ENCODE results near the gene TRPV6. TPM values are rescaled to one million over a fixed set of nuclear protein-coding genes. Genes with fewer than 3 reads are reported as not detected.

The TRPV6 gene
- total RNA-seq, 1 donor from 2014 or later: not detected

DNA sequence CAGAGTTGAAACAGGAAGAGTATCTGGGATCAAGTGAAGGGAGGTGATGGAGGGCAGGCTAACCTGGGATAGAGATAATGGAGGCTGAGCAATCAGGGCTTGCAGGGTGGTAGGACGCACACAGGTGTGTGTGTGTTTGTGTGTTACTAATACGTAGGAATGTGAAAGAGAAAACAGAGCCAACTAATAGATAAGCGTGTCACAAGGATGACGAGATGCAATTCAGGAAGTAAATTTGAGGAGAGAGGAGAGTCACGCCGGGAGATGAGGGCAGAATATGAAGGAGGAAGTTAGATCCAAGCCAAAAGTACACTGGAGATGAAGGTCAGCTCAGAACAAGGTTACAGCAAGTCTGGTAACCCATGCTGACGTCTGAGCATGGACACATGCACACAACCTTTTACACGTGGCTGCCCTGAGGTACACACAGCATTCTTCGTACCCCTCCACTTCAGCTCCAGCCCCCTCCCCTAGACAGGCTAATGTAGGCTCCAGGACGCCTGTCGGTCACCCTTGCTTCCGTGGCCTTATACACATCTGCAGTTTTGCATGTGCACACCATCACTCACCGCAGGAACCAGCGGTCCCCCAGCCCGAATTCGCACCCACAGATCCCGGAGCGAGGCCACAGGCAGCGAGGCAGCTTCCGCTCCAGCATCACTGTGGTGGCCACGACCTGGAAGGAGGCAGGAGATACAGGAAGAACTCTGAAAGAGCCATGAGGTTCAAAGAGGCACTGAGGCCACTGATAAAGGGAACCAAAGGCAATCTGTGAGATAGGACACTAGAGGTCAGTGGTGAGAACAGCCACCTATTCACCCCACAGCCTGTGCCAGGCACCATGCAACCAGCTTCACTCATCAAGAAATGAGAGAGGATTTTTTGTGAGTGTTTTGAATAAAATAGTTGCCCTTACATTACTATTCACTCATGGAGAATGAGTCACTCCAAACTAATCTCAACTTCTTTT, 23.7 kb upstream of the TRPV6 start:
- intact Hi-C loops (cut with micrococcal nuclease): no loop called here

DNA sequence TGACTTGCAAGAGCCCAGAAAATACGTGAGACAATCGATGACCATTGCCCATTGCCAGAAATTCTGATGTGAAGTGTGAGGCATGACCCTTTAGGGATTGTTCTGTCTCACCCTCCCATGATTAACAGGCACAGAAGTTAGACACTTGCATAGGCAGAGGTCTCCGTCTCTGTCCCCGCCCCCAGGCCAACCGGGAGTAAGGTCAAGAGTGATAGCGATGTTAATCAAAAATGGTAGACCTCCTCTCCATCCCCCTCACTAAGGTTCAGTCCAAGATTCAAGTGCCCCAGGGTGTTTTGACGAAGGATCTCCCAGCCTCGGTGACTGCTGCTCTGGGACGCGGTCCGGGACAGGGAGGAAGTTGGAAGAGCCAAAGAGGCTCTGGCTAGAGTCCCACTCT, 22.7 kb upstream of the TRPV6 start:
- intact Hi-C loops (cut with micrococcal nuclease): no loop called here

DNA sequence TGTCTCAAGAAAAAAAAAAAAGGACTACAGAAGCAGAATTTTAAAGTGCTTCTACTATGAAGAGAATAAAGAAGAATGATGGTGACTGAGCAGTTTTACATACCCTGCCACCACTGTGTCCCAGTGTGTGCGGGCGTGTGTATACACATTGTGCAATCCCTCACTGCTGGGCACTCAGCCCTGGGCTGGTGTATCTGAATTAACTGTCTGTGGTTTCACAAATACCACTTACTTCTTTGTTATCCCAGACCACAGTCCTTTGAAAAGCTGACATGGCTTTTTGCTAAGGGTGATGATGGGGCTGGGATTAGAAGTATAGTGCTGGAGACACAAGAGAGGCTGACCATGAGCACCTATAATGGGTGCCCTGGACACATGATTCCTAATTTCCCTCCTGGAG, 21.1 kb upstream of the TRPV6 start:
- intact Hi-C loops (cut with micrococcal nuclease): no loop called here

DNA sequence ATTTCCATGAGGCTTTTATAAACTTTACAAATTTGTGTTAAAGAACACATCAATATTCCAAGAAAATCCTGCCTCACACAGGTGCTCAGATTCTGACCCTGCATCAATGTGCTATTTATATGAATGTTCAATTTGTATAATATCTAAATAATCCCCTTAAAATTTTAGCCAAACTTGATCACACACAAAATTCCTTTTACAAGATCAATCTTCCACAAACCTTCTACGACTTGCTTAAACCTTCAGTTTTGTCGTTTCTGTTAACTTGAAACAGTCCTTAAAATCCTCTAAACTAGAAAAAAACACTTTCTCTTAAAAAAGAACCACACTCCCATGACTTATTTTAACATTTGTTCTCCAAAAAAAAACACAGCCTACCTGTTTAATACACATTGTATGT, 20.2 kb upstream of the TRPV6 start:
- intact Hi-C loops (cut with micrococcal nuclease): no loop called here

DNA sequence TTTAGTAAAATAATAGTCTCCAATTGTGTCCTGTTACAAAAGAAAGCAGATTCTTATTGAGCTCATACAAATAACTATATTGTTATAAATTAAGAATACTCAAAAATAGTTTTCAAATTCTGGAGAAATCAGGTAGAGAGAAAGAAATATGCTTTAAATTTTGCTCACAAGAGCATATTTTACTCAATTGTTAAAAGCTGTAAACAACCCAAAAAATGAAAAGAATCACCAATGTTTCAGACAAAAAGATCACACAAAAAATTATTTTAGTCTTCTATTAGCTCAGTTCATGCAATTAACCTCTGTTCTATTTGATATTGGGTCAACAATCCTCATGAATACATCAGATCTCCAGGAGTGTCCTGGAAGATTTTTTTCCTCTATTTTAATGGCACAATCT, 18.6 kb upstream of the TRPV6 start:
- intact Hi-C loops (cut with micrococcal nuclease): no loop called here

DNA sequence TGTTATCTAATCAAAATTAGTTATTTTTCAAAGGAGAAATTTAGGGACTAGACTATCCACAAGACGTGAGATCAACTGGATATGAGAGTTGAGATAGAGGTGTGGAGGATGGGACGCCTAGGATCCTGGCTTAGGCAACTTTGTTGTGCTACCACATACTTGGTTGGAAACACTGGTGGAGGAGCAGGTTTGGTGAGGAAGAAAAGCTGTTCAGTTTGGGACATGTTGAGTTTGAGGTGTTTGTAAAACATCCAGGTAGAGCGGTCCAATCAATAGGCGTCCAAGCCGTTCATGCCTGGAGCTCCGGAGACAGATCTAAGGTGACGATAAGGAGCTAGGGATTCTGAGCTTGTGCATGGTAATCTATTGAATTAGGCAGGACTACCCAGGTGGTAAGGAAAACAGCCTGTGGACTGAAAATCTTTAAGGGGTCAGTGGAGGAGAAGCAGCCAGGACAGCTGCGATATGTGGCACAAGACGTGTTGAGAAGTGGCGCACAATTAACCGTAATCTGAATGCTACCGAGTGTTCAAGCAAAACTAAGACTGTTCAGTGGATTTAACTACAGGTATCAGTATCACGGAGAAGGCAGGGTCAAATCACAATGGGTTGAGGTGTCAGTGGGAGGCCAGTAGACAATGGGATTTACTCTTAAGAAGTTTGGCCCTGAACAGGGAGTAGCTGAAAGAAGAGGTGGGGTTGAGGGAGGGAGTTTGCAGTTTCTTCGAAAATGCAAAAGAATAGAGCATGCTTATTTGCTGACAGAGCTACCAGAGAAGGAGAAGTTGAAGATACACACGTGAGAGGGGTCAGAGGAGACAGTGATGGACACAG, 16.1 kb upstream of the TRPV6 start:
- intact Hi-C loops (cut with micrococcal nuclease): no loop called here

DNA sequence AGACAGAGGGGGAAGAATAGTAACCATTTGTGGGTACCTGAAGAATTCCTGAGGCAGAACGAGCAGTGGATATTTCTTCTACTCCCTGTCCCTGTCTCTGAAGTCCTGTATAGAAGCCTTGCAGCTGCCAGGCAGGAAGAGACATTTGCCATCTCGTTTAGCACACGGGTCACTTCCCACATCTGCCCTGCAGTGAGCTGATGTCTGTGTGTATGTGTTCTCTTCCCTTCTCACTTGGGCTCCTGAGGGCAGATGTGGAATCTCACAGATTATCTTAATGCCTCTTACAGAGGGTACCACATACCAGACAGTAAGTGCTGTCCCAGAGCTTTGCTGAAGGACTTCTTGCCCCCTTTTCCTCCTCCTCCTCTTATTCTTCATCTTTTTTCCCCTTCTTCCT, 14.1 kb upstream of the TRPV6 start:
- intact Hi-C loops (cut with micrococcal nuclease): no loop called here

DNA sequence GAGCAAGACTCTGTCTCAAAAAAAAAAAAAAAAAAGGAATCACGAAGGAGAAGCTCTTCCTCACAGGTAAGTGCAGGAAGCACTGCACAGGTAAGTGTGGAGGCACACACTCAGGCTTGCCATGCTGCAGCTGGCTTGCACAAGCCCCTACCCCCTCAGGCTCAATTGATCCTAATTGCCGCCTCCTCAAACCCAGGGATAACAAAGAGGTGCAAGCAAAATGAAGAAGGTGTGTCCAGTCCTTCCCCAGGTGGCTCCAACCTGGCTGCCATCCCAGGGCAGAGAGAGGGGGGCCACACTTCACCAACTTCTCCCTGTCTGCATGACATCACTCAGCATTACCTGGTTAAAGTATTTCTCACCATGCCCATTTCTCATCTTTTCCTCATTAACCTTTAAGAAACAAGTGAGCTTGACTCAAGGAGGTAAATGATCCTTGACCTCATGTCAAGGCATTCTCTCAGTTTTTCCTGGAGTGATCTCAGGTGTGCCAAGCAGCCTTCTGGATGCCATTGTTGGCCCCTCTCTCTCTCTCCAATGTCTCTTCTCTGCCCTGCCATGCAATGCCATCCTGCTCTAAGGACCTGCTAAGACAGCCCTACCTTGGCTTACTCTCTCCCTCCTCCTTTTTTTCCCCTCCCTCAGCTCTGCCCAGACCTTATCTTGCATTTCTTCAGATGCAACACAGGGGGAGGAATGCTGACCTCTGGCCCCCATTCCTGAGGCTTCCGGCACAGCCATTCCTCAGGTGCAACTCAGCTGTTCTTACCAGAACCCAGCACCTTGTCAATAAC, 13.0 kb upstream of the TRPV6 start:
- intact Hi-C loops (cut with micrococcal nuclease): no loop called here

DNA sequence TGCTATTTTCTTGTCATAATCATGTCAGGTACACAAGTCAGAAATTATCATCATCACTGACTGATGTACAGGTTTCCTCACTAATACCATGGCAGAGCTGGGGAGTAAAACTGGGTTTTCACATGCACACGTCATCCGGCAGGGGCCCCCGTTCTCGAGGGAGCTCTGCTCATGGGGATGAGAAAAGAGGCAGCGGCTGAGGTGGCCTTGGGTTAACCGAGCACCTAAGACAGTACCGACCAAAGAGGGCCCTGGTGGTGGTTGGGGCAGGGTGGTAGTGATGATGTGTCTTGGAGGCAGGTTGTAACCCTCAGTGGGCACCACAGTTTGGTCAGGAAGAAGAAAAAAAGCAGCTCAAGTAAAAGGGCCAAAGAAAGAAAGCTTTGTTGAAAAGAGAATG, 12.1 kb upstream of the TRPV6 start:
- intact Hi-C loops (cut with micrococcal nuclease): no loop called here

DNA sequence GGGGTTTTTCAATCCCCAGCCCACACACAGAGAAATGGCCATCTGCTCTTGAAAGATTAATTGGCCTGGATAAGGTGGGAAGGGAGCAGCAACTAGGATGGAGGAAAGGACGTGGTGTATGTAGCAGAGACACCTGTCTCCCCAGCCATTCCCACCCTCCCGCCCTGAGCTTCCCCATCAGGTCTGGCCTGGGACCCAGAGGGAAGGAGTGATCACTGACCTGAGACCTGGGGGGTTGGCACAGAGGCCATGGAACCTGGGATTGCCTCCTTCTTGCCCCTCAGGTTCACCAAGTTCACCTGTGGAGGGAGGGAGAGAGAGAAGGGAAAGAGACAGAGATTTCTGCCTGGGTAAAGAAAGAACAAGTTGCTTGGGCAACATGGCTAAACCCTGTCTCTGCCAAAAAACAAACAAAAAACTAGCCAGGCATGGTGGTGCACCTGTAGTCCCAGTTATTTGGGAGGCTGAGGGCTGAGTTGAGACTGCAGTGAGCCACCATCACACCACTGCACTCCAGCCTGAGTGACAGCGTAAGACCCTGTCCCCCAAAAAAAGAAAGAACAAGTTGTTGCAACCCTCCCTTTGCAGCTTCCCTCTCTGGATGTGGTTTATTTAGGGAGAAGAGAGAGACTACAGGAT, 11.3 kb upstream of the TRPV6 start:
- intact Hi-C loops (cut with micrococcal nuclease): no loop called here

DNA sequence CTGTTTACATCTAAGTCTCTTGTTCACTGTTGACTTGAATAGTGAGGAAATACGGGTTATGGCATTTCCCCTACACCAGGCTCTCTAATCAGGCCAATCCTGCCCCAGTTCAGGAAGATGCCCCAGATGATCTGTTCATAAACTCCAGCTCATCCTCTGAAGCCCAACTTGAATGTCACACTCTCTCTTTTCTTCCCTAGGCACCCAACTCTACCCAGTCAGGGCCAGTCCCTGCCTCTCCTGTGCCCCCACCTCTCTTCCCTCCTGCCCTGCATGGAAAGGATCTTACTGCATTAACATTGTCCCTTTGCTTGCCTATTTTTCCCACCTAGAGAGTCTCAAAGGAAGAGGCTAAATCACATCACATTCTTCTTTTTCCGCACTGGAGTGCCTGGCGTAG, 10.6 kb upstream of the TRPV6 start:
- intact Hi-C loops (cut with micrococcal nuclease): no loop called here

DNA sequence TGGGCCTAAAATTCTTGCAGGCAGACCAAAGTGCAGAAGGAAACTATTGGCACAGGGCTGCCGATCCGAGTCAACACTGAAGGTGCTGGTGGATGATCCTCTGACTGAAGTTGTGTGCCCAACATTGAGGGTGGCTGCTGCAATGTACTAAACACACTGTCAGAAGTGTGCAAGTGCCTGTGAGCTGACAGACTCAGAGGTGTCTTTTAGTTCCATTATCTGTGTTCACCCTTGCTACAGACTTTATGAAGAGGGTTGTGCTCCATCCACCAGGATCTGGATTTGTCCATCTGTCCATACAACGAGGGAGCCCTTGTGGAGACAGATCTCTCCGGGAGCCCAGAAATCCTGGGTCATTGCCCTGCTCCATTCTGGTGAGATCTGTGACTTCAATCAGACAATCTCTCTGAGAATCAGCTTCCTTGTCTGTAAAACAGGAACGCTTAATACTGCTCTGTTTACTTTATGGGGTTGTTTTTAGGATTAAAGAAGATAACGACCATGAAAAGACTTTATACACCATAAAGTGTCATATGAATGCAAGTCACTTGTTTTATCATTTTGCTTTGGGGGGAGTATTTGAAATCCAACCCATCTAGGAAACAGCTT, 9.5 kb upstream of the TRPV6 start:
- intact Hi-C loops (cut with micrococcal nuclease): no loop called here

DNA sequence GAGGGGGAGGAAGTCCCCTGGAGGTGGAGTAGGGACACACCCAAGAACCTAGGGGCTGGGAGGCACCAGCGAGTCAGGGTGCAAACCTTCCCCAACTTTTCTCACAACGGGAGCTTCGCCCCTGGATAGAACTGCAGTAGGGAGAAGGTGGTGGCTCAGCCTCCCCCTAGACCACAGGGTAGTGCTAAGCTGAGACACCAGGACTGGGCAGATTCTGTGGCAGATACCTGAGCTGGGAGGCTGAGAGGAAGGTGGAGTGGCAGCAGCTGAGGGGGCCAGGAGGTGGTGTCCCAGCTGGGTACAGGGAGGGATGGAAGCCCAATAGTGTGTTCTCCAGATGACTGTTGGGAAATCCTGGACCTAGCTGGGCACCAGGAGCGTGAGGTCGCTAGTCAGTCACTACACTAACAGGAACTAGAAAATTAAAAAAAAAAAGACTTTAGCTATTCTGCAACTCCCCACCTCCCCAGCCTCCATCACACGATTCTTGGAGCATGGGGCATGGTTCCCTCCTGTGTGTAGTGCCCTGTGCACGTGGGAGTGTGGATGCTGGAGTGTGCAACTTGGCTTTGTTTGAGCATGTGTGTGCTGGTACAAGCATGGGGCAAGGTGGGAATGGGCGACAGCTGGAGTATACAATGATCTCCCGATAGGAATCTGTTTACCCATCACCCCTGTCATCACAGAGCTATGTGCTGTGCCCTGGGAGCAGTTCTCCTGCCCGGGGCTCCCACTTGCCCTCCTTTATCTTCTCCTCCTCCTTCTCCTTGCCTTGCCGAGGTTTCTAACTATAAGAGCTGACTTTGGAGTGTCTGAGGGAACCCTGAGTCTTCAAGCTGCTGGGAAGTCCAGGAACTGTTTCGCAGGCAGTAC, 8.8 kb upstream of the TRPV6 start:
- intact Hi-C loops (cut with micrococcal nuclease): no loop called here

DNA sequence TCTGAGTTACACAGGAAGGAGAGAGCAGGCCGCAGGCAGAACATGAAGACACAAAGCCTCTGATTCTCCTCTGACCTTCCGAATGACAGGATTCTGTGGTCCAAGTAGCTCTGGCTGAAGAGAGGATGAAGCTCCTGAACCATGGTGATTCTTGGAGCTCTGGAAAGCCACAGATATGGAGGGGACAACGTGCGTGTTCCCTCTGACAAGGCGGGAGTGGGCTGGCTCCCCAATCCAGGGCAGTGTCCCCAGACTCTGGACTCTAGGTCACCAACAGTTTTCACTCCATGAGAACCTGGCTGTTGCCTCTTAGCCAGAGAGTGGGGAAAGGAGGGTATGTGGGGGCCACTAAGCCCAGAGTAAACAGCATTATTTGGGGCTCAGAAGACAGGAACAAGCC, 7.4 kb upstream of the TRPV6 start:
- intact Hi-C loops (cut with micrococcal nuclease): no loop called here

DNA sequence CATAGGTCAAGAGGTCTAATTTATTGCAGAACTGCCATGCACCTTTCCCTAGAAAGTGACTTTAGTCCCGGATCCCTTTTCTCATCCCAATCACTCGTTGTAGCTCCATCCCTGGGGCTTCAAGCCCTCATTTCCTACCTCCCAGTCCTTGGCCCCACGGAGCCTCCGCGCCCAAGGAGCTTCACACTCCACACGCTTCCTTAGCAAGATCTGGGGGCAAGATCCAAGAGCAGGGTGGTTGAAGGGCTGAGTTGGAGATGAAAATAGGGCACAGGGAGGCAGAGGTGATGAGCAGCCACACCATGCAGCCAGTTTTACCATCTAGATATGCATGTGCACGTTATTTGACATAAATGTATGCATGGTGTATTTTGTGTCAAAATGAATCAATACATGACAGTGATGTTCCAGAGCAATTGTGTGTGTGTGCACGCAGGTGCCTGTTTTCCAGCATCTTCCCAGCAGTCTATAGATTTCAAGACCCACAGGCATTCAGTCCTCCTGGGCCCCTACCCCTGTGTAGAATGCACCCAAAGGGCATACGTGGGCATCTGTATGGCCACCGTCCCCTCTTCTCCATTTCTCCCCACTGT, 6.0 kb upstream of the TRPV6 start:
- intact Hi-C loops (cut with micrococcal nuclease): no loop called here

DNA sequence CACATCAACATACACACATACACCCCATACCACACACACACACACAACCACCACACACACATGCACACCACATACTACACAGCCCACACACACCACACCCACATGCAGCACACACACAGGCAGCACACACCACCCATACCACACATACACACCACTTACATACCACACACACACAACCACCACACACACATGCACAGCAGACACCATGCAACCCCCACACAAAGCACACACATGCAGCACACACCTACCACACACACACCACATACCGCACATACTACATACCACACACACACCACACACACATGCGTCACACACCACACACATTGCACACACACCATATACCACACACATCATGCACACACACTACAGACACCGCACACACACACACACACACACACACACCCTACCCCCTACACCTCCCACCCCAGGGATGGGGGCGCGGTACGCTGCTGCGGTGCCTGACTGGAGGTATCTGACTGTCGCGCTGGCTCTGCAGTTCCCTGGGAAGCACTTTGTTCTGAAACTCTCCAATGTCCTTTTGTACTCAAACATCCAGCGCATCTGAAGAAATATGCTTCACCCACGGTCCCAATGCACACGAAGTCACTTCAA, 5.4 kb upstream of the TRPV6 start:
- intact Hi-C loops (cut with micrococcal nuclease): no loop called here

DNA sequence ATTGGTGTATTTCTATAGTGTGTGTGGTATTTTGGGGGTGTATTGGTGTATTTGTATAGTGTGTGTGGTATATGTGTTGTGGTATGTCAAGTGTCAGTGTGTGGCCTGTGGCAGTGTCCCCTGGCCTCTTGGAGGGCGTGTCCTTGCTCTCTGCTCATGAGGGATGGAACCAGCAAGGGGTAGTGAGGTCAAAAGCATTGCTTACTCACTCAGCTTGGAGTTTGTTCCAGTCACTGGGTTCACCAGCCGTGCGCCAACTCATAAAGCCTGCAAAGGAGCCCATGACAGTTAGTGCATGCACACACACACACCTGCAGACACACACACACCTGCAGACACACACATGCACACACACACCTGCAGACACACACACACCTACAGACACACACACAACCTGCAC, 4.3 kb upstream of the TRPV6 start:
- intact Hi-C loops (cut with micrococcal nuclease): no loop called here

DNA sequence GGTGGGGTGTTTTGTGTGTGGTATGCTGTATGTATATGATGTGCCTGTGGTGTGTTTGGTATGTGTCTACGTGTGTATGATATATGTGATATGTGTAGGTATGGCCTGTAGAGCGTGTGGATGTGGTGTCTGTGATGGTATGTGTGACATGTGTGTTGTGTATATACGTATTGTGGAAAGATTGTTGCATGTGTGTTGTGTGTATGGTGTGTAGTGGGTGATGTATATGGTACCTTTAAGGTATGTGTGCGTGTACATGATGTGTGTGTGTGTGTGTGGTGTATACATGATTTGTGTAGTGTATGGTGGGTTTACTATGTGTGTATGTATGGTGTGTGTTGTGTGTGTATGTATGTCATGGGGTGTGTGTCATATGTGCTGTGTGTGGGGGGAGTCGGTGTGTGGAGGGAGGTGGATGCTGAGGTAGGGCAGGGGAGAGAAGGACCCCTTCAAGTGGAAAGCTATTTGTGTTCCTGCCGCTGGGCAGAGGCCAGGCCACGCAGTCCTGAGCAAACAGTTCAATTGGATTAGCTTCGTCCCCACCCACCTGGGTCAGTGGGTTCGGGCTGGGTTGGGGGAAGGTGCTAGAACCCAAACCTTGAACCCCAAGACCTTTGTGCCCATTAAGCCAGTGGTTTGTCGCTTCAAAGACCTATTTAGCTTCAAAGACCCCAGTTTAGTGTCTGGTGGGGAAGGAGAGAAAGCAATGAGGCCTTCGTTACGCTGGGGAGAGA, 1.9 kb upstream of the TRPV6 start:
- intact Hi-C loops (cut with micrococcal nuclease): no loop called here
